GM12878 (cell line): ENCODE data around the gene ADAMTSL3.

Source experiments
- EP300 ChIP-seq, 2 experiments: fragments of 150-350 bp in 1 of 2; IDR thresholded peaks; 2 replicates each; pipeline ENCODE4 v1.6.1; 2011 to 2012; ENCODE audit warnings: low read depth in 2 of 2, low read length in 2 of 2, borderline replicate concordance in 1 of 2, improper control_type of control experiment in 1 of 2, inconsistent platforms in 1 of 2; ENCODE audit not compliant: control insufficient read depth in 1 of 2
- FOXM1 ChIP-seq: IDR thresholded peaks from 2 replicates; pipeline ENCODE4 v1.6.1; 2012; ENCODE audit warnings: low read depth, mild to moderate bottlenecking, inconsistent platforms, low read length, moderate library complexity
- MAX ChIP-seq: IDR thresholded peaks from 2 replicates; pipeline ENCODE4 v1.6.1; 2012; ENCODE audit warnings: low read depth, low read length, improper control_type of control experiment
- POLR2A ChIP-seq: IDR thresholded peaks from 2 replicates; pipeline ENCODE4 v1.6.1; 2011; ENCODE audit warnings: low read depth, mild to moderate bottlenecking, low read length
- TAF1 ChIP-seq: IDR thresholded peaks from 2 replicates; pipeline ENCODE4 v1.6.1; 2011; ENCODE audit warnings: mild to moderate bottlenecking, low read depth, low read length, borderline replicate concordance
- TF ChIP-seq, protein P1 (sequence below), 3 experiments: IDR thresholded peaks in 2 of 3; conservative IDR thresholded peaks in 1 of 3; 2 replicates each; pipeline ENCODE4 v1.5.1; 2011; ENCODE audit warnings: low read depth in 3 of 3, low read length in 3 of 3, mild to moderate bottlenecking in 3 of 3, control low read depth in 2 of 3, moderate library complexity in 2 of 3, inconsistent platforms in 1 of 3, mixed read lengths in 1 of 3; ENCODE audit not compliant: control insufficient read depth in 2 of 3, insufficient read depth in 1 of 3; ENCODE audit errors: extremely low read depth in 1 of 3

- TF ChIP-seq, protein P1, sequence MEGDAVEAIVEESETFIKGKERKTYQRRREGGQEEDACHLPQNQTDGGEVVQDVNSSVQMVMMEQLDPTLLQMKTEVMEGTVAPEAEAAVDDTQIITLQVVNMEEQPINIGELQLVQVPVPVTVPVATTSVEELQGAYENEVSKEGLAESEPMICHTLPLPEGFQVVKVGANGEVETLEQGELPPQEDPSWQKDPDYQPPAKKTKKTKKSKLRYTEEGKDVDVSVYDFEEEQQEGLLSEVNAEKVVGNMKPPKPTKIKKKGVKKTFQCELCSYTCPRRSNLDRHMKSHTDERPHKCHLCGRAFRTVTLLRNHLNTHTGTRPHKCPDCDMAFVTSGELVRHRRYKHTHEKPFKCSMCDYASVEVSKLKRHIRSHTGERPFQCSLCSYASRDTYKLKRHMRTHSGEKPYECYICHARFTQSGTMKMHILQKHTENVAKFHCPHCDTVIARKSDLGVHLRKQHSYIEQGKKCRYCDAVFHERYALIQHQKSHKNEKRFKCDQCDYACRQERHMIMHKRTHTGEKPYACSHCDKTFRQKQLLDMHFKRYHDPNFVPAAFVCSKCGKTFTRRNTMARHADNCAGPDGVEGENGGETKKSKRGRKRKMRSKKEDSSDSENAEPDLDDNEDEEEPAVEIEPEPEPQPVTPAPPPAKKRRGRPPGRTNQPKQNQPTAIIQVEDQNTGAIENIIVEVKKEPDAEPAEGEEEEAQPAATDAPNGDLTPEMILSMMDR (IDR thresholded peaks at IDR 0.05 in 2 of 3, conservative IDR thresholded peaks at IDR 0.05 in 1 of 3; ENCODE audit: control insufficient read depth in 2 of 3, extremely low read depth in 1 of 3, insufficient read depth in 1 of 3, low read depth in 3 of 3, low read length in 3 of 3): no peak
- no peak for TF ChIP-seq POLR2A
- TF ChIP-seq FOXM1: no peak
- TF ChIP-seq EP300 (IDR thresholded peaks at IDR 0.05; ENCODE audit: borderline replicate concordance in 1 of 2, control insufficient read depth in 1 of 2, low read depth in 2 of 2, low read length in 2 of 2): no peak
- TF ChIP-seq MAX: no peak
- TF ChIP-seq TAF1: no peak
Measured at GRCh38 chr15:84010246-84010645, 356.3 kb downstream of the ADAMTSL3 start.
